ENCODE data around the gene CYRIA.

CYRIA gene

GRCh38 chr2:16639431-16639830 lies 26.2 kb downstream of the CYRIA start:
- H3F3A ChIP-seq (ENCODE audit: low read depth) = 0 out of 2 replicates have a peak, but pooled peaks cover 4% of the 10 kb centered on the region
- TF ChIP-seq EZH2phosphoT487 (IDR thresholded peaks at IDR 0.05; ENCODE audit: borderline replicate concordance) (no peak), CTCF (conservative IDR thresholded peaks at IDR 0.05; ENCODE audit: low read length) (no peak)
- H3K4me1 ChIP-seq (ENCODE audit: insufficient read depth, low read length, poor library complexity, severe bottlenecking) = peaks cover 52% of the 10 kb centered on the region
- H3K9ac ChIP-seq (ENCODE audit: low read depth, low read length, poor library complexity, severe bottlenecking) = peak overlapping the region; percentile 61
- H2AFZ ChIP-seq (ENCODE audit: low read length) = peak overlapping the region; percentile 61
- no peaks in the 10 kb centered on the region for H3K9me2 ChIP-seq (replicated peaks; ENCODE audit: low read depth, low read length)
- H3K27me3 ChIP-seq (ENCODE audit: insufficient read depth, low read length, poor library complexity, severe bottlenecking) = no peaks in the 10 kb centered on the region
- peak overlapping the region; percentile 71 for H3K4me3 ChIP-seq (ENCODE audit: low read length, poor library complexity, severe bottlenecking)
- no peaks in the 10 kb centered on the region for H4K20me1 ChIP-seq (ENCODE audit: insufficient read depth, low read length, poor library complexity, severe bottlenecking)
- H3K79me2 ChIP-seq (ENCODE audit: insufficient read depth, low read length) = no peaks in the 10 kb centered on the region
- no peaks in the 10 kb centered on the region for H3K36me3 ChIP-seq (ENCODE audit: insufficient read depth, low read length)
- H3K9me3 ChIP-seq (ENCODE audit: insufficient read depth, low read depth, low read length) = no peaks in the 10 kb centered on the region
- H3K4me2 ChIP-seq (ENCODE audit: low read depth, low read length, poor library complexity, severe bottlenecking) = peak overlapping the region; percentile 84

GRCh38 chr2:16638946-16639345 lies 26.7 kb downstream of the CYRIA start:
- Histone ChIP-seq H3F3A (ENCODE audit: low read depth) (0 out of 2 replicates have a peak, but pooled peaks cover 4% of the 10 kb centered on the region), H3K4me1 (ENCODE audit: insufficient read depth, low read length, poor library complexity, severe bottlenecking) (peaks cover 48% of the 10 kb centered on the region), H3K4me3 (ENCODE audit: low read length, poor library complexity, severe bottlenecking) (peak overlapping the region; percentile 71), H3K9ac (ENCODE audit: low read depth, low read length, poor library complexity, severe bottlenecking) (peak overlapping the region; percentile 61), H3K36me3 (ENCODE audit: insufficient read depth, low read length) (no peaks in the 10 kb centered on the region), H4K20me1 (ENCODE audit: insufficient read depth, low read length, poor library complexity, severe bottlenecking) (no peaks in the 10 kb centered on the region), H3K9me3 (ENCODE audit: insufficient read depth, low read depth, low read length) (no peaks in the 10 kb centered on the region), H2AFZ (ENCODE audit: low read length) (peak overlapping the region; percentile 61), H3K79me2 (ENCODE audit: insufficient read depth, low read length) (no peaks in the 10 kb centered on the region), H3K27me3 (ENCODE audit: insufficient read depth, low read length, poor library complexity, severe bottlenecking) (no peaks in the 10 kb centered on the region), H3K4me2 (ENCODE audit: low read depth, low read length, poor library complexity, severe bottlenecking) (peak overlapping the region; percentile 84), H3K9me2 (replicated peaks; ENCODE audit: low read depth, low read length) (no peaks in the 10 kb centered on the region)
- TF ChIP-seq CTCF (conservative IDR thresholded peaks at IDR 0.05; ENCODE audit: low read length) = peak; percentile 9; the same call in 1 of the 2 replicates
- TF ChIP-seq EZH2phosphoT487 (IDR thresholded peaks at IDR 0.05; ENCODE audit: borderline replicate concordance) = no peak

- TF ChIP-seq CTCF (conservative IDR thresholded peaks at IDR 0.05; ENCODE audit: low read length) (no peak), EZH2phosphoT487 (IDR thresholded peaks at IDR 0.05; ENCODE audit: borderline replicate concordance) (no peak)
- Histone ChIP-seq H2AFZ (ENCODE audit: low read length) (no peak overlapping the region), H3K27me3 (ENCODE audit: insufficient read depth, low read length, poor library complexity, severe bottlenecking) (no peaks in the 10 kb centered on the region), H3K4me2 (ENCODE audit: low read depth, low read length, poor library complexity, severe bottlenecking) (no peak overlapping the region), H3K4me3 (ENCODE audit: low read length, poor library complexity, severe bottlenecking) (no peak overlapping the region), H3K4me1 (ENCODE audit: insufficient read depth, low read length, poor library complexity, severe bottlenecking) (peaks cover 52% of the 10 kb centered on the region), H3K36me3 (ENCODE audit: insufficient read depth, low read length) (no peaks in the 10 kb centered on the region), H3K9me2 (replicated peaks; ENCODE audit: low read depth, low read length) (no peaks in the 10 kb centered on the region), H3K9ac (ENCODE audit: low read depth, low read length, poor library complexity, severe bottlenecking) (no peak overlapping the region), H4K20me1 (ENCODE audit: insufficient read depth, low read length, poor library complexity, severe bottlenecking) (no peaks in the 10 kb centered on the region), H3K79me2 (ENCODE audit: insufficient read depth, low read length) (no peaks in the 10 kb centered on the region), H3K9me3 (ENCODE audit: insufficient read depth, low read depth, low read length) (no peaks in the 10 kb centered on the region), H3F3A (ENCODE audit: low read depth) (0 out of 2 replicates have a peak, but pooled peaks cover 4% of the 10 kb centered on the region)
Observed at GRCh38 chr2:16637304-16637703, 28.3 kb downstream of the CYRIA start.

Measured in Loucy (cell line).